Stimulated activated CD4-positive, alpha-beta T cell treated with anti-CD3 and anti-CD28 coated beads, Interleukin-15, amount 100 ng/mL, for 1 hour (primary cell): ENCODE results near the gene LSM12.
"Not testable (repeated sequence)": the region's sequence is repeated elsewhere in the genome, so short reads cannot be mapped to it uniquely, and the experiment has no call there.

ENCODE experiments used
- DNase-seq, 2 donors: peaks; one replicate each; pipeline ENCODE4 v3.0.0-alpha.2; 2020; ENCODE audit warnings: low read depth in 1 of 2, low spot score in 1 of 2

LSM12 gene

GRCh38 chr17:44066204-44066930 is at the start of gene LSM12:
LSM12 (minus strand) TSS chr17:44066671; CDS start chr17:44066587, 84 bp downstream.
- DNase-seq: peak; percentile 79 to 92

GRCh38 chr17:44115585-44116415 is 49.3 kb upstream of the LSM12 start:
- DNase-seq: no peak

- DNase-seq: no peak
Measured at GRCh38 chr17:44113868-44114840, 47.7 kb upstream of the LSM12 start.

GRCh38 chr17:44113382-44113781 is 46.9 kb upstream of the LSM12 start:
- no peak for DNase-seq

- DNase-seq: no peak
Measured at GRCh38 chr17:44112284-44113280, 46.1 kb upstream of the LSM12 start.

GRCh38 chr17:44111777-44112176 is 45.3 kb upstream of the LSM12 start:
- no peak for DNase-seq

- DNase-seq: peak; percentile 26 to 38
Measured at GRCh38 chr17:44110823-44111633, 44.6 kb upstream of the LSM12 start.

- DNase-seq: no peak
Measured at GRCh38 chr17:44110011-44110686, 43.7 kb upstream of the LSM12 start.

- no peak for DNase-seq
Measured at GRCh38 chr17:44109312-44109630, 42.8 kb upstream of the LSM12 start.

- DNase-seq: no peak
Measured at GRCh38 chr17:44108440-44109311, 42.2 kb upstream of the LSM12 start.

- no peak for DNase-seq
Measured at GRCh38 chr17:44106801-44107200, 40.3 kb upstream of the LSM12 start.

- no peak for DNase-seq
Measured at GRCh38 chr17:44105941-44106340, 39.5 kb upstream of the LSM12 start.

- DNase-seq: no peak
Measured at GRCh38 chr17:44105483-44105882, 39.0 kb upstream of the LSM12 start.

GRCh38 chr17:44102849-44103622 is 36.6 kb upstream of the LSM12 start:
- DNase-seq: no peak

- DNase-seq: not testable (repeated sequence)
Measured at GRCh38 chr17:44101858-44102257, 35.4 kb upstream of the LSM12 start.

- no peak for DNase-seq
Measured at GRCh38 chr17:44097110-44097958, 30.9 kb upstream of the LSM12 start.
